AG20443 (cell line): ENCODE data around the gene FTHL17.
A peak's percentile ranks its signal among the peaks of the same experiment; 100 is the strongest.

Experiments used
- DNase-seq: peaks from one replicate; pipeline ENCODE4 v3.0.0; 2012; ENCODE audit warnings: low spot score, mixed read lengths

FTHL17 gene

GRCh38 chrX:31038575-31039326 is 33.1 kb downstream of the FTHL17 start:
- DNase-seq, result peak; percentile 37

- peak; percentile 60 for DNase-seq
Measured at GRCh38 chrX:31036895-31037294, 34.9 kb downstream of the FTHL17 start.

GRCh38 chrX:31027351-31027750 is 44.5 kb downstream of the FTHL17 start:
- no peak for DNase-seq

GRCh38 chrX:31024866-31025265 is 47.0 kb downstream of the FTHL17 start:
- no peak for DNase-seq

GRCh38 chrX:31021537-31021936 is 50.3 kb downstream of the FTHL17 start:
- DNase-seq, result no peak
